CD4-positive, alpha-beta T cell treated with Interleukin-2 at 100 ng/mL for 4 hours (primary cell): ENCODE measurements around the gene DEPDC5.

Experiments used
- DNase-seq: peaks from one replicate; pipeline ENCODE4 v3.0.0-alpha.2; 2020; ENCODE audit warnings: low spot score

Gene DEPDC5

DNA sequence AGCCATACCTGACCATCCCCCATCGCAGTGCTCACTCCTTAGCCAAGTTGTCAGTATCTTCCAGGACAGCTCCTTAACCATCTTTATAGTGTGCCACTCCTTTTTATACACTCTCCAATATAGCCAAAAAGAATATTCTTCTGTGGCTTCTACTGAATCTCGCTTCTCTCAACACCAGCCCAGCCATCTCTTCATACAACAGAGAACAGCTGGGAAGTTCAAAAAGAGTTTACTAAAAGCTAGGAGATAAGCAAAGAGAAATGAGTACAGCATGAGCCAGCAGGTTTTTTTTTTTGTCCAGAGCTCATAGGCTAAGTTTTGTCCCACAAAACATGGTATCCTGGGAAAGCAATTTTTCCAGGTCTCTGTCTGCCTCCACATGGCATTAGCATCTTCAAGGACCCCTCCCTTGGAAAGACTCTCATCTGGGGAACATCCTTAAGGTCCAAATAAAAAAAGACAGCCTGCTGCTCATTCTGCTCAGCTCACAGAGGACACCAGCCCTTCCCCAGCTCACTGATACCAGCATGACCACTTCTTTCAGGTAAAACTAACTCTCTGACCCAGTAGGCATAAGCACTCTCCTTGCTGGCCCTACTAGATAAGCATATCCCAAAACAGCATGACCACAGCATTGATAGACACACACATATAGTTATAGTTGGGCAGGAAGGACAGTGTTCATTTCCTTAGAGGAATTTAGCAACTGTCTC lies 141.7 kb downstream of the DEPDC5 start:
- DNase-seq, result no peak

DNA sequence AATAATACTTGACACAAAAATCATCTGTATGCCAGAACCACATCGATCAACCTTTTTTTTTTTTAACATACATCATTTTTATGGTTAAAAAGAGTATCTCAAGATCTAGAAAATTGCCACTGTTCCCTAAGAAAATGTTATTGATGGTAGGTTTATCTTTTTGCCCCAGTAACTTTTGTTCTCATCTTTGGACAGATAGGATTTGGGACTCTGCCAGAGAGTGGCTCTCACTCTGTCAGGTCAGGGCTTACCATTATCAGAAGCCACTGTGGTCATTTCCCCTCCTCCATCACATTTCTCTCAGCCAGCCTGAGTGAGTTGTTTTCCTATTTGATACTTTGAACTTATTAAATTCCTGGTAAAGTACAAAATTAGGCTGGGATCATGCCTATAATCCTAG lies 142.7 kb downstream of the DEPDC5 start:
- no peak for DNase-seq

- no peak for DNase-seq
Measured at GRCh38 chr22:31897842-31898805, 144.3 kb downstream of the DEPDC5 start.

- no peak for DNase-seq
Measured at GRCh38 chr22:31898926-31899325, 145.1 kb downstream of the DEPDC5 start.

- no peak for DNase-seq
Measured at GRCh38 chr22:31899669-31900068, 145.8 kb downstream of the DEPDC5 start.

- DNase-seq, result no peak
Measured at GRCh38 chr22:31901388-31902137, 147.7 kb downstream of the DEPDC5 start.

- DNase-seq, result no peak
Measured at GRCh38 chr22:31904651-31905050, 150.8 kb downstream of the DEPDC5 start.

- no peak for DNase-seq
Measured at GRCh38 chr22:31905356-31905755, 151.5 kb downstream of the DEPDC5 start.

DNA sequence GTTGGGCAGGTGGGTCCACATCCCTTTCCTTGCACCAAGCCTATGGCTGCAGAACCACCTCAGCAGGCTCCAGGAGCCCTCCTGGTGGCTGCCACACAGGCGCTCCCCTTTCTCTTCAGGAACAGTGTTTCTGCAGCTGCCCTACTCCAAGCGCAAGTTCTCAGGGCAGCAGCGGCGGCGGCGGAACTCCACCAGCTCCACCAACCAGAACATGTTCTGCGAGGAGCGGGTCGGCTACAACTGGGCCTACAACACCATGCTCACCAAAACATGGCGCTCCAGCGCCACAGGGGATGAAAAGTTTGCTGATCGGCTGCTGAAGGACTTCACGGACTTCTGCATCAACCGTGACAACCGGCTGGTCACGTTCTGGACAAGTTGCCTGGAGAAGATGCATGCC lies 152.3 kb downstream of the DEPDC5 start:
- no peak for DNase-seq

DNA sequence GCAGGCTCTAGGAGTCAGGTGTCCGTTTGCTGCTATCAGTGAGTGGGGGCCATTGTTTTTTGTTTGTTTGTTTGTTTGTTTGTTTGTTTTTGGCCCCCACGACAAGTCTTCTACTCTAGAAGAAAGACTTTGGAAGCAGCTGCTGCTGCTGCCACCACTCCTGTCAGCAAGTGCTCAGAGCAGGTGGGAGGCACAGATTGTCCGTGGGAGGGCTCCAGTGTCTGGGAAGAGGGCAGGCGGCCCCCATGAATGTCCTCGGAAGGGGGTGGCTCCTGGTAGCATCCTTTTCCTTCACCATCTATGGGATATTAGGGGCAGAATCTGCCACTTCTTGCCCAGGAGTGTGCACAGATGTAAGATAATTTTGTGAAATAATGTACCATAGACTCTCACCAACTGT lies 152.8 kb downstream of the DEPDC5 start:
- DNase-seq, result no peak

DNA sequence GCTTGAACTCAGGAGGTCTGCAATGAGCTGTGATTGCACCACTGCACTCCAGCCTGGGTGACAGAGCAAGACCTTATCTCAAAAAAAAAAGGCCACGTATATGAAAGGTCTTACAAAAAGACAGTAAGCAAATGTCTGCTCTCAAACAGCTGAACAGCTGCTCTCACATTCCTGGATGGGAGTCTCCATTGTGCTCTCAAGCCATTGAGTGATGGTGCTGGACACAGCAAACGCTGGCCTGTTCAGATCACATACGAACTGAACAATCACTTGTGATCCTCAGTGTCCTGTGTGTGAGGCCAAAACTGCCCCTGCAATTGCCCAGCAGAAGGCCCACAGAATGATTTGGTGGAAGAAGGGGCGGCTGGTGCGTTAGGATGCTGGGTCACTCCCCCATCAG lies 156.2 kb downstream of the DEPDC5 start:
- no peak for DNase-seq

GRCh38 chr22:31911565-31912406 lies 158.0 kb downstream of the DEPDC5 start:
- DNase-seq, result no peak

DNA sequence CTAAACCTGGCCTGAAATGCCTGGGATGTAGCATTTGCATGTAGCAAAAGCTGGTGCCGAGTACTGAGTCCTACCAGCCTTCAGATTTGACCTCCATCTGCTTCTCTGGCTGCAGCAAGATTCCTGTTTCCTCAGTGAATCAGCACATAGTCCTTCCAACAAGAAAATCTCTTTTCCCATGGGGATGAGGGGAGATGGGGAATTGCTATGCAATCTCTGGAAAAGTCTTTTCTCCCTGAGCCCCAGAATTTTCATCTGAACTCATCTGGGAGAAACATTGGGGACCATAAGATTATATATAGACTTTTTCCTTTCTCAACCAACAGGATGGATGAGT lies 158.6 kb downstream of the DEPDC5 start:
- no peak for DNase-seq

GRCh38 chr22:31915586-31915985 lies 161.8 kb downstream of the DEPDC5 start:
- no peak for DNase-seq

DNA sequence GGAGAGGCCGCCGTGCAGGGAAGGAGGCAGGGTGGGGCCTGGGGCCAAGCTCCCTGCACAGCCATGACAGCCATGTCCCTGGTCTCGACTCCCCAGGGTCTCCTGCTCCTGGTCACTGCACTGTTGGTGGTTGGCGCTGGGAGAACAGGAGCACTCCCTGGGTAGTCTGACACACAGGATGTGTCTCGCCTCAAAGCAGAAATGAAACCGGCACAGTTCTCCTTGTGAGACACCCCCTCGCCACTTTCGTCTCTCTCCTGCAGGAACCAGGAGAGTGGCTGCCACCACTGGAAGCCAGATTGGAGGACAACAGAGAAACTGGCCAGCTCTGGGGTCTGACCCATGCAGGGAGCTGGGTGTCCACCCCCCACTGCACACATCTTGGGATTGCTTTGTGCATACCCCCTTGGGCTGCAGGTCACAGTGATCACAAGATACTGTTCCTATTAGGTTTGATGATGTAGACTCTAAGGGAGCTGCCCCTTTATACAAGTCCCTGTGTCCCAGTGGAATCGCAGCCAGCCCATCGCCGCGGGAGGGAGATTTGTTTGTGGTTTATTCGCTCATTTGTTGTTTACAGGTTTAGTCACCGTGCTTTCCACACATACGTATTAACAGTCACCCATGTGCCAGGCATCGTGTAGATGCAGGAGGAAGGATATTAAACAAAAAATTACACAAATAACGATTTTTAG lies 163.6 kb downstream of the DEPDC5 start:
- DNase-seq, result peak; percentile 17

GRCh38 chr22:31919730-31920129 lies 165.9 kb downstream of the DEPDC5 start:
- DNase-seq, result no peak

- DNase-seq, result no peak
Measured at GRCh38 chr22:31920306-31920705, 166.5 kb downstream of the DEPDC5 start.

DNA sequence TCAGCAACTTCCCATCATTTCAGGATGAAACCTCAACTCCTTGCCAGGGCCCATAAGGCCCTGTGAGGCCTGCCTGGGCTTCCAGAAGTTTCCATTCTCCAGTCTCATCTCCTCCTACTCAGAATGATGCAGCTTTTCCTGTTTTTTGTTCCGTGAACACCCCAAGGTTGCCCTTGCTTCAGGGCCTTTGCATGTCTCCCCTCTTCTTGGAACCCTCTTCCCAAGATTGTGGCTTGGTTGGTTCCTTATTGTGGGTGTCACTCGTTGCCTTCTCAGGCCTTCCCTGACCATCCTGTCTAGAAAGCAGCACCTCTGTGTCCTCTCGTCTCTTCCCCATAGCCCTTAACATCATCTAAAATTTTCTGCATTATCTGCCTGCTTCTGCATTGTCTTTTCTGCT lies 167.3 kb downstream of the DEPDC5 start:
- no peak for DNase-seq

- no peak for DNase-seq
Measured at GRCh38 chr22:31922534-31922933, 168.7 kb downstream of the DEPDC5 start.

DNA sequence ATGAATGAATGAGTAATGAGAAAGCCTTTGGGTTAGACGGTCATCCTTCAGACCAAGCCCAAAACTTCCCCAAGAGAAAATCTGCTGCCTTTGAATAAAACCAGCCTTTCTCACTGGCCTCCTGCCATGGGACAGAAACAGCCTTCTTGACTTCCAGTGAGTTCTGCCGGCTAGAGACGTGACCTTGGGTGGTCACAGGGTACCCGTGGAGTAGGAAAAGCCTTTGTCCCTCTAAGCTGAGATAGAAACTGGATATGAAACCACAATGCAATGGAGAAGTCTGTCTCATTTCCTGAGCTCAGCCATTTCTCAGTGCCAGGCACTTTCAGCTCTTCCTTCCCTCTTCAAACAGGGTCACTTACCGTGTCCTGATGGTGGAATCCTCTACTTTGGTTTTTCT lies 169.3 kb downstream of the DEPDC5 start:
- no peak for DNase-seq

GRCh38 chr22:31923747-31924146 lies 169.9 kb downstream of the DEPDC5 start:
- DNase-seq, result no peak
